CMK (cell line): Measurements from ENCODE around the gene GRIN3A.
"Not testable (repeated sequence)": the region's sequence is repeated elsewhere in the genome, so short reads cannot be mapped to it uniquely, and the experiment has no call there.

Experiments
- DNase-seq: peaks from one replicate; pipeline ENCODE4 v3.0.0-alpha.2; 2010; ENCODE audit warnings: low read depth

The GRIN3A gene

DNA sequence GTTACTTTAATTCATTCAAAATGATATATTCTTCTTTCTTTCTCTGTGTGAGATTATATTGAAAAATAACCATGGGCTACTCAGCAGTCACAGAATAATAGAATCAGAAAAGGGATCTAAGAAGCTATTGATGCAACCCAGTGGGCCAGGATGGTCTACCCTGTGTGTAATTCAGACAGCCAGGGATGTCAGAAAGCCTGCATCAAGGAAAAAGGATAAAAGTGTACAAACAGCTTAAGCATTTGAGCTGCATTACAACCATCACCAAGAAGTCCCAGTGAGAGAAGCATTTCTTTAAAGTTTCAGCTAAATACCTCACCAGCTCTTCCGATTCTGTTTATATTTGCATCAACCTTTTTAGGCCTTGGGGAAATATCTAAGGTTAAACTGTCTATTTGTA is 105.8 kb downstream of the GRIN3A start:
- no peak for DNase-seq

- no peak for DNase-seq
These were observed 106.6 kb downstream of the GRIN3A start for GRCh38 chr9:101631892-101632291.

DNA sequence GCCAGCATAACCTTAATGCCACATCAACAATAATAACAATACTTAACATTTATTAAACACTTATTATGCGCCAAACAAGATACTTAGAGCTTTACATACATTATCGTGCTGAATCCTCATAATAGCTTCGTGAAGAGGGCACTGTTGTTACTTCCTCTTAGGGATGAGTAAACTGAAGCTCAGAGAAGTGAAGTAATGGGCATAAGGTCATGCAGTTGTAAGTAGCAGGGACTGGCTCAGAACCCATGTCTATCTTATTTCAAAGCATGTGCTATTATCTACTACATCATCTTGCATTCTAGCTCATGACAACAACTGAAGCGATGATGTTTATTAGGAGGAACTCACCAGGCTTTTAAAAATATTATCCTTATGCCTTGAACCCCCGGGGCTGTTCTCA is 108.8 kb downstream of the GRIN3A start:
- DNase-seq, result no peak

GRCh38 chr9:101628173-101628572 is 110.3 kb downstream of the GRIN3A start:
- DNase-seq, result no peak

- no peak for DNase-seq
These were observed 112.2 kb downstream of the GRIN3A start for GRCh38 chr9:101626295-101626694.

DNA sequence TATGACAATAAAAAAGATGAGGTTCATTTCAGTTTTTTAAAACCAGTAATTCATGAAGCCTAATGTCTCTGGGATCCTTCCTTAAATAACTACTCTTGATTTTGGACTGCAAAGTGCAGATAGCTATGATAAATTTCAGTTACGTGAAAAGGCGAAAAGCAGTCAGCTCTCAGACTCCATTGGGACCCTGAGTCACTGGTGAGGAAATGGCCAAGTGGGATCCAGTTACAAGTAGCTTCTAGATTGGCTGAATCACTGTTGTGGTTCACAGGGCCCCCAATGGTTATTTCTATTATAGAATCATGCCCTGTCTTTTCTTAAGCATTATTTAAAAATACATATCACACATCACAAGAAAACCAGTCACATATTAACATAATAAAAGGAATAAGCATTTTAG is 112.6 kb downstream of the GRIN3A start:
- DNase-seq, result no peak

GRCh38 chr9:101620452-101620851 is 118.0 kb downstream of the GRIN3A start:
- DNase-seq, result no peak

DNA sequence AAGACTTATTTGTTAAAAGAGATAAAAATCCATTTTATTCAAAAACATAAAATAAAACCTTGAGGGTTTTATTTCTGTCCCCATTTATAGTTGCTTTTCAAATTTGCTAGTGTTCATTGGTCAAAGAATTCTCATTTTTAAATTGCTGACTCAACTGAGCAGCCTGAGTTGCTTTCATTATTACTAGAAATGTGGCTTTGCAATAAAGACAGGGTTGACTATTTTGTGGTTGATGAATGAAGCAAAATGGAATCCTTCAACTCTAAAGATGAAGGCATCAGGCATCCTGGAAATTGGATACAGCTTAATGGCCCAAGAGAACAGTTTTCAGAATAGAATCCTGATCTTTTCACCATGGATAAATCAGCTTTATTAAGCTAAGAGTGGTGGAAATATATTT is 119.7 kb downstream of the GRIN3A start:
- DNase-seq, result no peak

- DNase-seq, result no peak
These were observed 132.9 kb downstream of the GRIN3A start for GRCh38 chr9:101605547-101605946.

- DNase-seq, result no peak
These were observed 134.2 kb downstream of the GRIN3A start for GRCh38 chr9:101604296-101604695.

DNA sequence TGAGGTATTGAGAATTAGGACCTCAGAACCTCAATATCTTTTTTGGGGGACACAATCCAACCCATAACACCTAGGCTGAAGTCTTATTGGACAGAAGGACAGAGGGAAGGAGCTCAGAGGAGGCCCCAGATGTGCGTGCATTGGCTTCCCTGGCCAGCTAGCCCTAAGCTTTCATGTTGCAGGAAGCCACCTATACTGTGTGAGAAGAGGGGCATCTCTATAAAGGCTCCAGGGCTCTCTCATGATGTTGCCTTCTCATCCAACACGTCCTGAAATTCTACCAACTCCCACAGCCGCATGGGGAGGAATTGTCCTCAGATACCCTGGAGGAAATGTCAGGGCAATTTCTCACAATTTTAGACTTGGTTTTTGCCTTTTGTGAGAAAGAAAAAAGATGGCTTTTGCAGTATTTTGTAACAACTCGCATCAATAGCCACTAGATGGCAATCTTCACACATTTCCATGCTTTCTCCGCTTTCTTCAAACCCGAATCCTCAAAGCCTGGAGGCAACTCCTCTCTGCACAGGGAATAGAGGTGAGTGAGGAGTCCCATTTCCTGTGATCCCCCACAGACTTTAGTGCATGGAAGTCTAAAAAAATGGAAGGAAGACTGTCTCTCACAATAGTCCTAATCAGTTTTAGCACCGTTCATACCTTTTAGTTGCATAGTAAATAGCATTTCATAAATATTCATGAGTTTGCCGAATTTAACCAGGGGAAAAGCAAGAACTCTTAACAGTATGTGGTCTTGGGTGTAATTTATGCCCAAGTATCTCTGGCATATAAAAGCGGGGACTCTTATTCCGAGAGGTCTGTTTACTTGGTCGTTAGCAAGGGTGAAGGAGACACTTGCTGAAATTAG is 136.3 kb downstream of the GRIN3A start:
- no peak for DNase-seq

- DNase-seq, result no peak
These were observed 143.7 kb downstream of the GRIN3A start, which contains the start of gene PPP3R2 for GRCh38 chr9:101594796-101595195. PPP3R2 (minus strand) TSS chr9:101594969; CDS start chr9:101594921, 48 bp downstream.

- DNase-seq, result no peak
These were observed 145.1 kb downstream of the GRIN3A start for GRCh38 chr9:101593345-101593744.

GRCh38 chr9:101592788-101593187 is 145.7 kb downstream of the GRIN3A start:
- no peak for DNase-seq

GRCh38 chr9:101591787-101592446 is 146.5 kb downstream of the GRIN3A start:
- DNase-seq, result no peak

- DNase-seq, result no peak
These were observed 147.5 kb downstream of the GRIN3A start for GRCh38 chr9:101590901-101591300.

DNA sequence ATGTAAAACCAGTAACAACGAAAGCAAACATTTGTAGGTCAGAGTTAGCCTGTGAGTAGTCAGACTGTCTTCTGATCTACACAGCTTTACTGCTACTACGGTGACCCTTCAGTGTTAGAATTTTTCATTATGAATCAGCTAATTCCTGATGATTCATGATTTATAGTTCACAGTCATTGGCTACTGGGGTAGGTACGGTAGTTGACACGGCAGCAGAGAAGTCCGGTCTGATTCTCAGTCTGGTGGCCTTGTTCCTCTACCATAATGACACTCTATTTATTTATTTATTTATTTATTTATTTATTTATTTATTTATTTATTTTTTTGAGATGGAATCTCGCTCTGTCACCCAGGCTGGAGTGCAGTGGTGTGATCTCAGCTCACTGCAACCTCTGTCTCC is 148.4 kb downstream of the GRIN3A start:
- DNase-seq, result not testable (repeated sequence)

GRCh38 chr9:101587332-101588043 is 151.0 kb downstream of the GRIN3A start:
- DNase-seq, result no peak

DNA sequence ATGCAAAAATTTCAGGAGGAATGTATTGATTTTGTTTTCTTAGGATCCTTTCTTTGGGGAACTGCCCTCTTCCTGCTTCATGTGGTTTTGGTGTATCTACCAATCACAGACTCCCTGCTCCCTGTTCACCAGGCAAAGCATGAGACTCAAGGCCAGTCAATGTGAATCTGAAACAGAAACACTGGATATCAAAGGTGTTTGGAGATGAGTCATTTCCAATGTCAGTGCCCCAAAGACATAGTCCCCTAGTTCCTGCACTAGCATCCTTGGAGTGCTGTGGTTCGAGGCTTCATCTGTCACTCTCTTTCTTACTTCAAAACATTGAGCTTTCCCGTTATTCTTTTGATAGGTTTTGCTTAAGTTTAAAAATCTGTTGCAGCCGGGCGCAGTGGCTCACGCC is 151.8 kb downstream of the GRIN3A start:
- no peak for DNase-seq

GRCh38 chr9:101585740-101586139 is 152.7 kb downstream of the GRIN3A start:
- no peak for DNase-seq

DNA sequence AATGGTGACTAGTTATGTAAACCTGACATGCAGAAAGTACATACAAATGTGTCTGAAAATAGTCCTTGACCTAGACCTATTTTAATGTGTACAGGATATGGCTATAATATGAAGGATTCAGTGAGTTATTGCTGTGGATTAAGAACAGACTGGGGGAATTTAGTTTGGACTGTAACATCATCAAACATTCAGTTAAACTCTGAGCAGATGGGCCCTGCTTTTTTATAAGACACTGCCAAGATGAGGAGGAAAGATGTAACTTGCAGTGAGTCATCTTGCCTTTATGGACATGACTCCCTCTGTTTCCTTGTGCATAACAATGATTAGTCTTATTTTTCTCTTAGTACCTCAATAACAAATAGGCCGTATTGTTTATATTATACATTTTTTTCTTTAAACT is 155.9 kb downstream of the GRIN3A start:
- DNase-seq, result no peak

DNA sequence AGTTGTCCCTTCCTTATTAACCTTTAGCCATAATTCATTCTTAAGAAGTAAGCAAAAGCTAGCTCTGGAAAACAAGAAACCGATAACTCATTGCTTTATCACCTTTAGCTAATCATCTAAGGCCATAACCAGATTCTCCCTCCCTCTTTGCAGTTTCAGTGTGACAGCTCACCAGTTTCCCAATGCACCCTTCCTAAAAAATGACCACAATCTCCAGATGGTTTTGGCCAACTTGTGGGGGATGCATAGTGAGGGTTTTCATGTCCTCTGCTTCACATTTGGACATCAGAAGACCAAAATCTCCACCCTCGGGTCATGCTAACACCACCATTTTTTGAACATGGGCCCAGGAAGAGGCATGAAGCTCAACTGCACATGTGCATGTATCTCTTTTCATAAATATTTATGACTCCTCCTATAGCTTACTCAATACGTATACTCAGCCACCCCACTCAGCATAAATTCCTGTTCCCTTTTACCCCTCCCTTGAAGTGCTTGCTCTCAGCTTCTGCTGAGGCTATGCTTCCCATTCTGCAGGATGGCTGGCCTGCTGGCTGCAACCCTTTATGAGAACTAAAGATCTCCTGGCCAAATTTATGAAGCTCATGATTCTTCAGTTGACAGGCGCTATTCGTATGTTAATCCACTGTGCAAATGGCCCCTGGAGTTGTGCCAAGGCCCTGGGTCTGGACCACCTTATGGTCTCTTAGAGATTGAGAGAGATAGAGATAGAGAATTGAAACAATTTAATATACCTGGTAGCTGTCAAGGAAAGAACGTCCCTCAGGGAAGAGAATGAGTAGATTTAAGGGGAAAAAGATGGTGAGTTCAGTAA is 158.5 kb downstream of the GRIN3A start:
- no peak for DNase-seq
